Measurements from ENCODE around the gene TMEM255A. TPM values are rescaled to one million over a fixed set of nuclear protein-coding genes. Genes with fewer than 3 reads are reported as not detected.

The TMEM255A gene
- total RNA-seq, 2 donors from 2014 or later: 0.22 to 0.35 TPM

DNA sequence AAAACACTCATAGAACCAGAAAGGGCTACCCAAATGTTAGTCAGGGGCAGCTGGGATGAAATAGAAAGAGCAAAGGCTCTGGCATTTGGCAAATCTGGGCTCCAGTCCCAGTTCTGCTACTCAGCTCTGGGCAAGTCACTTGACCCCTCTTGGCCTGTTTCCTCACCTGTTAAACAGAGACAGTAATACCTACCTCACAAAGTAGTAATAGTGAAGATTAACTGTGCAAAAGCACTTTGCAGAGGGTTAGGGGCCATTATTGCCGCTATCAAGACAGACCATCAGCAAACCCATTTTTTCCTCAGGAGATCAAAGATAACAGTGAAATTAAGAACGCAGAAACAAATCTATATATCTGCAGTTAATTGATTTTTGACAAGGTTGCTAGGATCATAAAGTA is 40.0 kb downstream of the TMEM255A start:
- Histone ChIP-seq H3K4me3 (ENCODE audit: low read length) (no peak overlapping the region), H3K4me1 (ENCODE audit: control insufficient read depth, insufficient read depth, low read length) (no peaks in the 10 kb centered on the region), H3K27me3 (ENCODE audit: control insufficient read depth, insufficient read depth, low read length, poor library complexity, severe bottlenecking) (no peaks in the 10 kb centered on the region), H3K9me3 (ENCODE audit: control insufficient read depth, low read length) (no peaks in the 10 kb centered on the region), H3K9ac (ENCODE audit: extremely low read depth, low read length, poor library complexity, severe bottlenecking) (no peak overlapping the region), H3K36me3 (ENCODE audit: control insufficient read depth, insufficient read depth, low read length) (no peaks in the 10 kb centered on the region), H3K27ac (ENCODE audit: low read depth, low read length) (no peak overlapping the region)
- no peak for DNase-seq
- Mint-ChIP-seq H3K36me3 (ENCODE audit: low read depth) (no peaks in the 10 kb centered on the region), H3K9me3 (peaks cover 54% of the 10 kb centered on the region), H3K4me1 (peaks cover 16% of the 10 kb centered on the region), H3K27ac (no peak overlapping the region), H3K27me3 (ENCODE audit: insufficient read depth) (peaks cover 3% of the 10 kb centered on the region), H3K4me3 (no peak overlapping the region)
- WGBS, 2 experiments (ENCODE audit: insufficient coverage in 1 of 2, insufficient read length in 1 of 2): 86% methylated on average over 2 of the region's 2 CpGs; no CpG with 5 or more reads in 1 of the 2 experiments
- TF ChIP-seq, protein P1, sequence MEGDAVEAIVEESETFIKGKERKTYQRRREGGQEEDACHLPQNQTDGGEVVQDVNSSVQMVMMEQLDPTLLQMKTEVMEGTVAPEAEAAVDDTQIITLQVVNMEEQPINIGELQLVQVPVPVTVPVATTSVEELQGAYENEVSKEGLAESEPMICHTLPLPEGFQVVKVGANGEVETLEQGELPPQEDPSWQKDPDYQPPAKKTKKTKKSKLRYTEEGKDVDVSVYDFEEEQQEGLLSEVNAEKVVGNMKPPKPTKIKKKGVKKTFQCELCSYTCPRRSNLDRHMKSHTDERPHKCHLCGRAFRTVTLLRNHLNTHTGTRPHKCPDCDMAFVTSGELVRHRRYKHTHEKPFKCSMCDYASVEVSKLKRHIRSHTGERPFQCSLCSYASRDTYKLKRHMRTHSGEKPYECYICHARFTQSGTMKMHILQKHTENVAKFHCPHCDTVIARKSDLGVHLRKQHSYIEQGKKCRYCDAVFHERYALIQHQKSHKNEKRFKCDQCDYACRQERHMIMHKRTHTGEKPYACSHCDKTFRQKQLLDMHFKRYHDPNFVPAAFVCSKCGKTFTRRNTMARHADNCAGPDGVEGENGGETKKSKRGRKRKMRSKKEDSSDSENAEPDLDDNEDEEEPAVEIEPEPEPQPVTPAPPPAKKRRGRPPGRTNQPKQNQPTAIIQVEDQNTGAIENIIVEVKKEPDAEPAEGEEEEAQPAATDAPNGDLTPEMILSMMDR (conservative IDR thresholded peaks at IDR 0.05): no peak

DNA sequence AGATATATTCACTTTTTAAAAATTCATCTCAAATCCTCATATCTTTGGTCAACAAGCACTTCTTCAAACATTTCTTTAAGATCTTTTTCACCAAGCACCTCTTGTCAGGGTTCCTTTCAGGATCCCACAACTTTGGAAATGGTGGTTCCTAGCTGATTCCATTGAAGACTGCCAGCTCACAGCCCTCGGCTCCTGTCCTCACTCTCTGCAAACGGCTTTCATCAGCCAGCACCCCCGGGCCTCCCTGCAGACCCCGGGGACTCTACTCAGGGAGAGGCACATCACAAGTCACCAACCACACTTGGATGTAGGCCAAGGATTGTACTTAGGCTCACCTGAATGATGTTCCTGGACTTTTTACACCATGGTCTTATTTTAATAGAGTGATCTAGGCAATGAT is 40.7 kb downstream of the TMEM255A start:
- peaks cover 54% of the 10 kb centered on the region for H3K9me3 Mint-ChIP-seq
- H3K4me3 Mint-ChIP-seq: no peak overlapping the region
- Histone ChIP-seq H3K27me3 (ENCODE audit: control insufficient read depth, insufficient read depth, low read length, poor library complexity, severe bottlenecking) (no peaks in the 10 kb centered on the region), H3K27ac (ENCODE audit: low read depth, low read length) (no peak overlapping the region), H3K4me1 (ENCODE audit: control insufficient read depth, insufficient read depth, low read length) (no peaks in the 10 kb centered on the region), H3K9me3 (ENCODE audit: control insufficient read depth, low read length) (no peaks in the 10 kb centered on the region), H3K9ac (ENCODE audit: extremely low read depth, low read length, poor library complexity, severe bottlenecking) (no peak overlapping the region), H3K4me3 (ENCODE audit: low read length) (no peak overlapping the region), H3K36me3 (ENCODE audit: control insufficient read depth, insufficient read depth, low read length) (no peaks in the 10 kb centered on the region)
- TF ChIP-seq, protein P1 (conservative IDR thresholded peaks at IDR 0.05): no peak
- H3K27ac Mint-ChIP-seq: no peak overlapping the region
- H3K27me3 Mint-ChIP-seq (ENCODE audit: insufficient read depth): peaks cover 3% of the 10 kb centered on the region
- 88 to 100% methylated on average over 1 to 4 of the region's 4 CpGs for WGBS, 2 experiments (ENCODE audit: insufficient coverage in 1 of 2, insufficient read length in 1 of 2)
- no peak for DNase-seq
- peaks cover 16% of the 10 kb centered on the region for H3K4me1 Mint-ChIP-seq
- no peaks in the 10 kb centered on the region for H3K36me3 Mint-ChIP-seq (ENCODE audit: low read depth)

DNA sequence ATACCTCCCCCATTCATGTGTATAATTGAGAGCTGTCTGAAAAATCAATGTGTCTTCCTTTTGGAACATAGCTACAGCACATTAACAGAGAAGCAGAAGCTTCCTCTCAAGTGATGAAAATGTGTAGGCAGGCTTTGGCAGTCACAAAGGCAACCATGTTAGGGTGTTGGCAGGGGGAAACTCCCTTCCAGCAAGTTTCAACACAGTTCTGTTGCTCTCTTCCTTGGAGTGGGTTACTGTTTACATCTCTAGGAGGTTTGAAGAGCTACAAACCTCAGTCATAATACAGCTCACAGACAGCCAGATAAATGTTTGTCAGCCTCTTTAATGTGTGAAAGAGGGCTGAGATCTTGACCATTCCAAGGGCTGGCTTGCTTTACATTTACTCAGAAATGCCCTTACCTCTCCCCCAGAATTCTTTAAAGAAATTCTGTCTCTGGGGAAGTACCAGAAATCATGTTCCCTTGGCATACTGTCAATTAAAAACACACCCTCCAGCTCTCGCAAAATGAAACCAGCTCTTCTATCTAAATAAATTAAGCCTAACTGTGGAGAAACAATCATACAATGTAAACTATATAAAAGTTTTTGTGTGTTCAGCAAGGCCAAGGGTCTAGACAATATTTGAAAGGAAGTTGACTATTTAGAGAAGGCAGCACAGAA is 41.8 kb downstream of the TMEM255A start:
- TF ChIP-seq, protein P1 (conservative IDR thresholded peaks at IDR 0.05): no peak
- H3K9me3 Mint-ChIP-seq: peaks cover 46% of the 10 kb centered on the region
- H3K36me3 ChIP-seq (ENCODE audit: control insufficient read depth, insufficient read depth, low read length): no peaks in the 10 kb centered on the region
- no peaks in the 10 kb centered on the region for H3K27me3 ChIP-seq (ENCODE audit: control insufficient read depth, insufficient read depth, low read length, poor library complexity, severe bottlenecking)
- H3K27me3 Mint-ChIP-seq (ENCODE audit: insufficient read depth): peaks cover 3% of the 10 kb centered on the region
- H3K9me3 ChIP-seq (ENCODE audit: control insufficient read depth, low read length): no peaks in the 10 kb centered on the region
- H3K27ac ChIP-seq (ENCODE audit: low read depth, low read length): no peak overlapping the region
- no peaks in the 10 kb centered on the region for H3K36me3 Mint-ChIP-seq (ENCODE audit: low read depth)
- no peak overlapping the region for H3K4me3 Mint-ChIP-seq
- no peak overlapping the region for H3K4me3 ChIP-seq (ENCODE audit: low read length)
- no peak overlapping the region for H3K9ac ChIP-seq (ENCODE audit: extremely low read depth, low read length, poor library complexity, severe bottlenecking)
- DNase-seq: no peak
- no peak overlapping the region for H3K27ac Mint-ChIP-seq
- H3K4me1 ChIP-seq (ENCODE audit: control insufficient read depth, insufficient read depth, low read length): no peaks in the 10 kb centered on the region
- H3K4me1 Mint-ChIP-seq: peaks cover 7% of the 10 kb centered on the region
- WGBS, 2 experiments (ENCODE audit: insufficient coverage in 1 of 2, insufficient read length in 1 of 2): no CpG with 5 or more reads among the region's 1 CpG

Measured in endodermal cell (in vitro differentiated cells).